Esophagus muscularis mucosa (tissue), 4 donors: Measurements from ENCODE around the gene TSPOAP1. TPM values are rescaled to one million over a fixed set of nuclear protein-coding genes. Genes with fewer than 3 reads are reported as not detected.

ENCODE experiments used
- DNase-seq: peaks from one replicate; pipeline ENCODE4 v3.0.0-alpha.2; 2017; ENCODE audit errors: extremely low spot score
- H3K27ac ChIP-seq, 4 donors: fragments of 200-600 bp; sonication (generic); replicated peaks in 1 of 4; 1 replicate in 3 of 4; 2 replicates in 1 of 4; pipeline ENCODE4 v1.5.1; 2016 to 2019; ENCODE audit warnings: mild to moderate bottlenecking in 1 of 4
- H3K27me3 ChIP-seq, 4 donors: fragments of 200-600 bp; sonication (generic); one replicate each; pipeline versions ENCODE4 v1.5.1 to v1.6.0; 2016 to 2019
- H3K36me3 ChIP-seq, 4 donors: fragments of 200-600 bp; sonication (generic); one replicate each; pipeline ENCODE4 v1.5.1; 2016 to 2019
- H3K4me1 ChIP-seq, 4 donors: fragments of 200-600 bp; sonication (generic); one replicate each; pipeline ENCODE4 v1.5.1; 2016 to 2019
- H3K4me3 ChIP-seq, 4 donors: fragments of 200-600 bp; sonication (generic); 1 replicate in 2 of 4; 2 replicates in 2 of 4; pipeline ENCODE4 v1.5.1; 2016 to 2019; ENCODE audit warnings: mild to moderate bottlenecking in 4 of 4, moderate library complexity in 1 of 4
- H3K9me3 ChIP-seq, 4 donors: fragments of 200-600 bp; sonication (generic); 1 replicate in 3 of 4; 2 replicates in 1 of 4; pipeline ENCODE4 v1.5.1; 2016 to 2019
- EP300 ChIP-seq: sonication (generic); formaldehyde crosslinking; IDR thresholded peaks from one replicate; pipeline ENCODE4 v1.6.1; 2017; ENCODE audit warnings: antibody characterized with exemption
- POLR2A ChIP-seq: fragments of 450-650 bp; IDR thresholded peaks from one replicate; pipeline ENCODE4 v1.6.1; 2017; ENCODE audit warnings: antibody characterized with exemption, moderate library complexity, mild to moderate bottlenecking, low read depth
- POLR2AphosphoS5 ChIP-seq, 2 donors: sonication (generic); formaldehyde crosslinking; IDR thresholded peaks; one replicate each; pipeline ENCODE4 v1.6.1; 2017; ENCODE audit warnings: antibody characterized with exemption in 2 of 2
- WGBS: methylation state at CpG from one replicate; pipeline ENCODE4 v1.1.5; 2018; 5-methylcytosine and 5-hydroxymethylcytosine counted together
- intact Hi-C: fragments of 100-400 bp; cut with DNase I; formaldehyde crosslinking; loops from one replicate; pipeline ENCODE4 v1.15.1; 2023
- total RNA-seq, 4 donors: library from RNA; depleted of rRNA; stranded (reverse); fragments of >200 nt; gene quantifications; one replicate each; pipeline versions ENCODE4 v1.1.0 to v1.2.1, GENCODE V29; 2016
- TF ChIP-seq, protein P1 (sequence below), 3 experiments: fragments of 200-600 bp in 2 of 3; fragments of 450-650 bp in 1 of 3; sonication (generic) in 2 of 3; IDR thresholded peaks; one replicate each; pipeline ENCODE4 v1.5.1; 2017 to 2019; ENCODE audit warnings: antibody characterized with exemption in 3 of 3, mild to moderate bottlenecking in 2 of 3, moderate library complexity in 1 of 3

Gene TSPOAP1
- total RNA-seq, 4 donors from 2014 or later: 10.0 to 19.0 (median 16.0) TPM

DNA sequence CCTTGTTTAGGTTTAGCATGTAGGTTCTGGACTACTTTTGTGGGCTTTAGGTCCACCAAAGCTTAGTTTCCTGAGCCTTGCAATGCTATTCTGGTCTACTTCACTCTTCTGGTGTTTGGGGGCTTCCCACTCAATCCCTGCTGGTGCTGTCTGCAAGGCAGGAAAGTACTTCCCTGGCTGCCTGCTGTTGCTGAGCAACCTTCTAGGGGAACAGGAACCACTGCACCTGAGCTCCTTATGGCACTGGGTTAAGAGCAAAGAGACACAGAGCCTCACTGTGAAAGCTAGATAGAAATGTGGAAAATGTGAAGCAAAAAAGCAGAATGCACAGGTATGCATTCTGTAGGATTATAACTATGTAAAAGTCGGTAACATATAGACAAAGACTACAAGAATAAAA, 64.8 kb downstream of the TSPOAP1 start:
- Histone ChIP-seq H3K27me3 (peaks cover 0 to 51% (median 2%) of the 10 kb centered on the region in 4 donors), H3K36me3 (no peaks in the 10 kb centered on the region), H3K4me1 (no peaks in the 10 kb centered on the region), H3K27ac (no peak overlapping the region), H3K4me3 (no peak overlapping the region), H3K9me3 (no peaks in the 10 kb centered on the region)
- no peak for TF ChIP-seq EP300
- TF ChIP-seq, protein P1, sequence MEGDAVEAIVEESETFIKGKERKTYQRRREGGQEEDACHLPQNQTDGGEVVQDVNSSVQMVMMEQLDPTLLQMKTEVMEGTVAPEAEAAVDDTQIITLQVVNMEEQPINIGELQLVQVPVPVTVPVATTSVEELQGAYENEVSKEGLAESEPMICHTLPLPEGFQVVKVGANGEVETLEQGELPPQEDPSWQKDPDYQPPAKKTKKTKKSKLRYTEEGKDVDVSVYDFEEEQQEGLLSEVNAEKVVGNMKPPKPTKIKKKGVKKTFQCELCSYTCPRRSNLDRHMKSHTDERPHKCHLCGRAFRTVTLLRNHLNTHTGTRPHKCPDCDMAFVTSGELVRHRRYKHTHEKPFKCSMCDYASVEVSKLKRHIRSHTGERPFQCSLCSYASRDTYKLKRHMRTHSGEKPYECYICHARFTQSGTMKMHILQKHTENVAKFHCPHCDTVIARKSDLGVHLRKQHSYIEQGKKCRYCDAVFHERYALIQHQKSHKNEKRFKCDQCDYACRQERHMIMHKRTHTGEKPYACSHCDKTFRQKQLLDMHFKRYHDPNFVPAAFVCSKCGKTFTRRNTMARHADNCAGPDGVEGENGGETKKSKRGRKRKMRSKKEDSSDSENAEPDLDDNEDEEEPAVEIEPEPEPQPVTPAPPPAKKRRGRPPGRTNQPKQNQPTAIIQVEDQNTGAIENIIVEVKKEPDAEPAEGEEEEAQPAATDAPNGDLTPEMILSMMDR (IDR thresholded peaks at IDR 0.05): no peak
- peak; percentile 55 for DNase-seq
- 78% methylated on average over 1 of the region's 1 CpG for WGBS
- intact Hi-C loops: no loop called here

DNA sequence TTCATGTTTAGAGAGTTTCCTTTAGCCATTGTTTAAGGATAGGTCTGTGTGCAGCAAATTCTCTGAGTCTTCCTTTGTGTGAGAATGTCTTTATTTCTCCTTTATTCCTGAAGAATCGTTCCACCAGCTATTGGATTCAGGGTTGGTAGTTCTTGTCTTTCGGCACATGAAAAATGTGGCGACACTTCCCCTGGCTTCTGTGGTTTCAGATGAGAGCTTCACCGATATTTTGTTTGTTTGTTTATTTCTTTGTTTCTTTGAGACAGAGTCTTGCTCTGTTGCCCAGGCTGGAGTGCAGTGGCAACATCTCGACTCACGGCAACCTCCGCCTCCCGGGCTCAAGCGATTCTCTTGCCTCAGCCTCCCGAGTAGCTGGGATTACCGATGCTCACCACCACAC, 66.4 kb downstream of the TSPOAP1 start:
- H3K4me3 ChIP-seq: no peak overlapping the region
- peak; percentile 55 for DNase-seq
- H3K27me3 ChIP-seq: peaks cover 0 to 42% (median 2%) of the 10 kb centered on the region in 4 donors
- intact Hi-C loops: no loop called here
- H3K9me3 ChIP-seq: no peaks in the 10 kb centered on the region
- H3K27ac ChIP-seq: no peak overlapping the region
- H3K36me3 ChIP-seq: no peaks in the 10 kb centered on the region
- H3K4me1 ChIP-seq: no peaks in the 10 kb centered on the region
- TF ChIP-seq POLR2AphosphoS5 (IDR thresholded peaks at IDR 0.05) (no peak), EP300 (no peak), POLR2A (no peak)
- TF ChIP-seq, protein P1 (IDR thresholded peaks at IDR 0.05): no peak
- WGBS: 84% methylated on average over 11 of the region's 11 CpGs

DNA sequence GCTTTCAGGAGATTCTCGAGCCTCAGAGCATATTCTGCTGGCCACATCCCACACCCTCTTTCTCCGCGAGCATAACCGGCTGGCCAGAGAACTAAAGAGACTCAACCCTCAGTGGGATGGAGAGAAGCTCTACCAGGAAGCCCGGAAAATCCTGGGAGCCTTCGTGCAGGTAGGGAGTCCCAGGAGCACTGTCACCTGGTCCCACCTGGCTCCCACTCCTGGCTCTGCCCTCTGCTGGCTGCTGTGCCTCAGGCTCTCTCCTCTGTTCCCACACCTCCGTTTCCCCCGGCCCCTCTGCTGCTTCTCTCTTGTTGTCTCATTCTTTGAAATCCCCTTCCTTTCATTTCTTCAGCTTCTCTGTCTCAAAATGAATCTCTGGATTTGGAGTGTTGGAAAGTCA, 73.8 kb downstream of the TSPOAP1 start:
- TF ChIP-seq POLR2AphosphoS5 (IDR thresholded peaks at IDR 0.05) (no peak), POLR2A (no peak), EP300 (no peak)
- TF ChIP-seq, protein P1 (IDR thresholded peaks at IDR 0.05): no peak
- Histone ChIP-seq H3K9me3 (no peaks in the 10 kb centered on the region), H3K4me1 (peaks cover 0 to 4% (median 2%) of the 10 kb centered on the region in 4 donors), H3K27ac (no peak overlapping the region), H3K36me3 (no peaks in the 10 kb centered on the region), H3K4me3 (no peak overlapping the region), H3K27me3 (peaks cover 0 to 54% (median 0%) of the 10 kb centered on the region in 4 donors)
- WGBS: 30% methylated on average over 8 of the region's 8 CpGs
- DNase-seq: no peak
- intact Hi-C loops: no loop called here

DNA sequence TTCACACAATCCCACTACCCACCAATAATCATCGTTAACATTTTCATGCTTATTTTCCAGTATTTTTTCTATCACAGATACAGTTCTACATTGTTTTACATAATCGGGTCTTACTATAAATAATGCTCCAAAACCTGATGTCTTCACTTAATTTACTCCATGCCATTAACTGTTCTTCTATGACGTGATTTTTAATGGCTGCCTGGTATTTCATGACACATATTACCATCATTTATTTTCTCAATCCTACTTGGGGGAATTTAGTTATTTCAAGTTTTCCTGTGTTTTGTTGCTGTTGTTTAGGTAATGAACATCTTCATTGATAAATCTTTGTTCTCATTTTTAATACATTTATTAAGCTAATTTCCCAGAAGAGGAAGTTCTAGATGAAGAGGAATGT, 75.5 kb downstream of the TSPOAP1 start:
- no peak for DNase-seq
- Histone ChIP-seq H3K36me3 (no peaks in the 10 kb centered on the region), H3K27ac (no peak overlapping the region), H3K9me3 (no peaks in the 10 kb centered on the region), H3K27me3 (peaks cover 0 to 68% (median 3%) of the 10 kb centered on the region in 4 donors), H3K4me3 (no peak overlapping the region), H3K4me1 (peaks cover 7 to 15% (median 12%) of the 10 kb centered on the region in 4 donors)
- 81% methylated on average over 3 of the region's 3 CpGs for WGBS
- no peak for TF ChIP-seq POLR2A
- TF ChIP-seq, protein P1 (IDR thresholded peaks at IDR 0.05): no peak
- no peak for TF ChIP-seq EP300
- no peak for TF ChIP-seq POLR2AphosphoS5 (IDR thresholded peaks at IDR 0.05)
- intact Hi-C loops: no loop called here

DNA sequence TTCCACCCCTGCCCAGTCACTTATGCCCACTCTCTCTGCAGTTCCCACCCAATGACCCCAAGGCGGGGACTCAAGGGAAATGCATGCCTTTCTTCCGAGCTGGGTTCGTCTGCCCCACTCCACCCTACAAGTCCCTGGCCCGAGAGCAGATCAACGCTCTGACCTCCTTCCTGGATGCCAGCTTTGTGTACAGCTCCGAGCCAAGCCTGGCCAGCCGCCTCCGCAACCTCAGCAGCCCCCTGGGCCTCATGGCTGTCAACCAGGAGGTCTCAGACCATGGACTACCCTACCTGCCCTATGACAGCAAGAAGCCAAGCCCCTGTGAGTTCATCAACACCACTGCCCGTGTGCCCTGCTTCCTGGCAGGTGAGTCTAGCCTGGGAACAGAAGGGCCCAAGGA, 76.5 kb downstream of the TSPOAP1 start:
- WGBS: 71% methylated on average over 8 of the region's 9 CpGs
- no peak for TF ChIP-seq EP300
- TF ChIP-seq POLR2AphosphoS5 (IDR thresholded peaks at IDR 0.05): no peak
- TF ChIP-seq, protein P1 (IDR thresholded peaks at IDR 0.05): no peak
- no peak for TF ChIP-seq POLR2A
- no peak for DNase-seq
- Histone ChIP-seq H3K4me3 (no peak overlapping the region), H3K36me3 (no peaks in the 10 kb centered on the region), H3K27ac (no peak overlapping the region), H3K27me3 (peaks cover 0 to 66% (median 3%) of the 10 kb centered on the region in 4 donors), H3K9me3 (no peaks in the 10 kb centered on the region), H3K4me1 (peaks cover 7 to 15% (median 12%) of the 10 kb centered on the region in 4 donors)
- intact Hi-C loops: no loop called here
